HEK293 (cell line): Measurements from ENCODE around the gene ENTREP3.
A peak's percentile ranks its signal among the peaks of the same experiment; 100 is the strongest.

Source experiments
- EGR2 ChIP-seq: fragments of 450-650 bp; formaldehyde crosslinking; IDR thresholded peaks from 2 replicates; pipeline ENCODE4 v1.5.1; 2016; ENCODE audit warnings: low read depth, missing biosample characterization, missing genetic modification characterization
- FEZF1 ChIP-seq: fragments of 450-650 bp; formaldehyde crosslinking; IDR thresholded peaks from 2 replicates; pipeline ENCODE4 v1.5.1; 2016; ENCODE audit warnings: missing biosample characterization, missing genetic modification characterization
- GLI2 ChIP-seq: fragments of 450-650 bp; formaldehyde crosslinking; IDR thresholded peaks from 2 replicates; pipeline ENCODE4; 2017; ENCODE audit warnings: missing biosample characterization, missing genetic modification characterization, low read depth, borderline replicate concordance
- IKZF3 ChIP-seq: fragments of 450-650 bp; IDR thresholded peaks from 2 replicates; pipeline ENCODE4 v1.5.0; 2018; ENCODE audit warnings: missing biosample characterization, mild to moderate bottlenecking, missing genetic modification characterization, moderate library complexity
- SETDB1 ChIP-seq: IDR thresholded peaks from one replicate; pipeline ENCODE4 v1.6.1; 2017; ENCODE audit warnings: mild to moderate bottlenecking, low read length, moderate library complexity, mixed read lengths; ENCODE audit not compliant: insufficient read length
- SP2 ChIP-seq: fragments of 450-650 bp; formaldehyde crosslinking; IDR thresholded peaks from 2 replicates; pipeline ENCODE4 v1.5.1; 2016; ENCODE audit warnings: missing biosample characterization, missing genetic modification characterization
- ZFP41 ChIP-seq: fragments of 450-650 bp; formaldehyde crosslinking; IDR thresholded peaks from 2 replicates; pipeline ENCODE4 v1.5.1; 2016; ENCODE audit warnings: missing biosample characterization, missing genetic modification characterization, borderline replicate concordance
- ZNF121 ChIP-seq: fragments of 450-650 bp; formaldehyde crosslinking; IDR thresholded peaks from 2 replicates; pipeline ENCODE4 v1.5.1; 2016; ENCODE audit warnings: missing biosample characterization, missing genetic modification characterization
- ZNF140 ChIP-seq: fragments of 450-650 bp; formaldehyde crosslinking; IDR thresholded peaks from 2 replicates; pipeline ENCODE4 v1.5.1; 2016; ENCODE audit warnings: missing biosample characterization, missing genetic modification characterization
- ZNF16 ChIP-seq: fragments of 450-650 bp; formaldehyde crosslinking; IDR thresholded peaks from 2 replicates; pipeline ENCODE4 v1.5.1; 2016; ENCODE audit warnings: low read depth, missing biosample characterization, missing genetic modification characterization
- ZNF169 ChIP-seq: fragments of 450-650 bp; formaldehyde crosslinking; IDR thresholded peaks from 2 replicates; pipeline ENCODE4 v1.5.1; 2016; ENCODE audit warnings: missing biosample characterization, missing genetic modification characterization
- ZNF184 ChIP-seq: fragments of 450-650 bp; IDR thresholded peaks from 2 replicates; pipeline ENCODE4 v1.5.1; 2018; ENCODE audit warnings: missing biosample characterization, mild to moderate bottlenecking, missing genetic modification characterization
- ZNF221 ChIP-seq: fragments of 450-650 bp; formaldehyde crosslinking; IDR thresholded peaks from 2 replicates; pipeline ENCODE4 v1.5.1; 2017; ENCODE audit warnings: missing biosample characterization, missing genetic modification characterization, borderline replicate concordance
- ZNF311 ChIP-seq: fragments of 450-650 bp; formaldehyde crosslinking; IDR thresholded peaks from 2 replicates; pipeline ENCODE4 v1.5.1; 2017; ENCODE audit warnings: missing biosample characterization, missing genetic modification characterization, borderline replicate concordance
- ZNF366 ChIP-seq: fragments of 450-650 bp; formaldehyde crosslinking; conservative IDR thresholded peaks from 2 replicates; pipeline ENCODE4 v1.5.1; 2016; ENCODE audit warnings: missing biosample characterization, missing genetic modification characterization
- ZNF37A ChIP-seq: fragments of 450-650 bp; IDR thresholded peaks from 2 replicates; pipeline ENCODE4 v1.5.1; 2018; ENCODE audit warnings: missing biosample characterization, missing genetic modification characterization
- ZNF423 ChIP-seq: fragments of 450-650 bp; formaldehyde crosslinking; IDR thresholded peaks from 2 replicates; pipeline ENCODE4 v1.5.1; 2016; ENCODE audit warnings: missing biosample characterization, missing genetic modification characterization
- ZNF560 ChIP-seq: fragments of 450-650 bp; formaldehyde crosslinking; IDR thresholded peaks from 2 replicates; pipeline ENCODE4 v1.5.1; 2017; ENCODE audit warnings: missing biosample characterization, missing genetic modification characterization, borderline replicate concordance
- ZNF76 ChIP-seq: fragments of 450-650 bp; formaldehyde crosslinking; IDR thresholded peaks from 2 replicates; pipeline ENCODE4; 2016; ENCODE audit warnings: low read depth, missing biosample characterization, missing genetic modification characterization, borderline replicate concordance
- ZNF792 ChIP-seq: fragments of 450-650 bp; formaldehyde crosslinking; IDR thresholded peaks from 2 replicates; pipeline ENCODE4 v1.5.1; 2016; ENCODE audit warnings: missing biosample characterization, missing genetic modification characterization
- ZNF830 ChIP-seq: fragments of 450-650 bp; IDR thresholded peaks from 2 replicates; pipeline ENCODE4 v1.5.0; 2018; ENCODE audit warnings: missing biosample characterization, missing genetic modification characterization, low read depth, mild to moderate bottlenecking, moderate library complexity
- TF ChIP-seq, protein P1 (sequence below): fragments of 450-650 bp; formaldehyde crosslinking; IDR thresholded peaks from 2 replicates; pipeline ENCODE4 v1.5.1; 2017; ENCODE audit warnings: missing biosample characterization, missing genetic modification characterization
- TF ChIP-seq, protein P2 (sequence below): fragments of 450-650 bp; formaldehyde crosslinking; optimal IDR thresholded peaks from 2 replicates; pipeline ENCODE3; 2016; ENCODE audit warnings: missing biosample characterization, mild to moderate bottlenecking, missing genetic modification characterization
- TF ChIP-seq, protein P3 (sequence below): fragments of 450-650 bp; formaldehyde crosslinking; IDR thresholded peaks from 2 replicates; pipeline ENCODE4 v1.5.1; 2016; ENCODE audit warnings: missing biosample characterization, missing genetic modification characterization
- TF ChIP-seq, protein P4 (sequence below): fragments of 450-650 bp; formaldehyde crosslinking; IDR thresholded peaks from 2 replicates; pipeline ENCODE4 v1.5.1; 2017; ENCODE audit warnings: missing biosample characterization, missing genetic modification characterization
- TF ChIP-seq, protein P5 (sequence below): fragments of 450-650 bp; formaldehyde crosslinking; IDR thresholded peaks from 2 replicates; pipeline ENCODE4 v1.5.1; 2016; ENCODE audit warnings: missing biosample characterization, missing genetic modification characterization, low read depth
- TF ChIP-seq, protein P6 (sequence below): fragments of 450-650 bp; formaldehyde crosslinking; IDR thresholded peaks from 2 replicates; pipeline ENCODE4 v1.5.1; 2017; ENCODE audit warnings: missing biosample characterization, missing genetic modification characterization

Gene ENTREP3

DNA sequence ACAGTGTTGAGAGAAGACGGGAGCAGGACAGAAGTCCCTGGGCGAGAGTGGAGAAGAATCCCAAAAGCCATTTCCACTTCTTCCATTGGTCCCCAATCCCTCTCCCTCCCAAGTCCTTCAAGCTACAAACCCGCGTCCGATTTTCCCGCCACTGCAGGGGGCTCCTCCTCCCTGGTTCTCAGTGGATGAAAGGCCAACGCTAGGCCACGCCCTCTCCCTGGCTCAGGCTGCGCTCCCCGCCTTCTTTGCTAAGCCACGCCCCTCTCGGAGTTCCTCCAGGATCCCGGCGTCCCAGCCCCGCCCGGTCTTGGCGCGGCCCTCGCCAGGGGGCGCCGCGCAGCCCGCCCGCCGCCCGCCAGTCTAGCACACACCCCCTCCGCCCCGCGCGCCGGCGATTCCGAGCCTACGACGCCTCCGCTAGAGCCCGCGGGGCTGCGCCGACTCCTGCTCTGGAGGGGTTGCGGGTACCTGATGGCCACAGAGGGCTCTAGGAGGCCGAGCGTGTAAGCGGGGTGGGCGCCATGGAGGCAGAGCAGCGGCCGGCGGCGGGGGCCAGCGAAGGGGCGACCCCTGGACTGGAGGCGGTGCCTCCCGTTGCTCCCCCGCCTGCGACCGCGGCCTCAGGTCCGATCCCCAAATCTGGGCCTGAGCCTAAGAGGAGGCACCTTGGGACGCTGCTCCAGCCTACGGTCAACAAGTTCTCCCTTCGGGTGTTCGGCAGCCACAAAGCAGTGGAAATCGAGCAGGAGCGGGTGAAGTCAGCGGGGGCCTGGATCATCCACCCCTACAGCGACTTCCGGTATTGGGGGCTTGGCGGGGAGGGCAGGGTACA lies 22.0 kb upstream of the ENTREP3 start, which contains the start of gene HCN3 (continued):
- TF ChIP-seq EGR2 (tag by site-specific recombination), result peak; percentile 52
- TF ChIP-seq ZNF221 (tag by site-specific recombination), result no peak
- TF ChIP-seq ZNF366, result peak; percentile 63; the same call in 1 of the 2 replicates
- TF ChIP-seq, protein P1, sequence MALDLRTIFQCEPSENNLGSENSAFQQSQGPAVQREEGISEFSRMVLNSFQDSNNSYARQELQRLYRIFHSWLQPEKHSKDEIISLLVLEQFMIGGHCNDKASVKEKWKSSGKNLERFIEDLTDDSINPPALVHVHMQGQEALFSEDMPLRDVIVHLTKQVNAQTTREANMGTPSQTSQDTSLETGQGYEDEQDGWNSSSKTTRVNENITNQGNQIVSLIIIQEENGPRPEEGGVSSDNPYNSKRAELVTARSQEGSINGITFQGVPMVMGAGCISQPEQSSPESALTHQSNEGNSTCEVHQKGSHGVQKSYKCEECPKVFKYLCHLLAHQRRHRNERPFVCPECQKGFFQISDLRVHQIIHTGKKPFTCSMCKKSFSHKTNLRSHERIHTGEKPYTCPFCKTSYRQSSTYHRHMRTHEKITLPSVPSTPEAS, result no peak
- no peak for TF ChIP-seq ZFP41 (tag by site-specific recombination)
- TF ChIP-seq ZNF37A (tag by site-specific recombination), result peak; percentile 62; the same call in 1 of the 2 replicates
- TF ChIP-seq, protein P2, sequence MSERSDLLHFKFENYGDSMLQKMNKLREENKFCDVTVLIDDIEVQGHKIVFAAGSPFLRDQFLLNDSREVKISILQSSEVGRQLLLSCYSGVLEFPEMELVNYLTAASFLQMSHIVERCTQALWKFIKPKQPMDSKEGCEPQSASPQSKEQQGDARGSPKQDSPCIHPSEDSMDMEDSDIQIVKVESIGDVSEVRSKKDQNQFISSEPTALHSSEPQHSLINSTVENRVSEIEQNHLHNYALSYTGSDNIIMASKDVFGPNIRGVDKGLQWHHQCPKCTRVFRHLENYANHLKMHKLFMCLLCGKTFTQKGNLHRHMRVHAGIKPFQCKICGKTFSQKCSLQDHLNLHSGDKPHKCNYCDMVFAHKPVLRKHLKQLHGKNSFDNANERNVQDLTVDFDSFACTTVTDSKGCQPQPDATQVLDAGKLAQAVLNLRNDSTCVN (tag by site-specific recombination), result peak; percentile 88
- no peak for TF ChIP-seq ZNF16 (tag by site-specific recombination)
- no peak for TF ChIP-seq FEZF1 (tag by site-specific recombination)
- TF ChIP-seq, protein P3, sequence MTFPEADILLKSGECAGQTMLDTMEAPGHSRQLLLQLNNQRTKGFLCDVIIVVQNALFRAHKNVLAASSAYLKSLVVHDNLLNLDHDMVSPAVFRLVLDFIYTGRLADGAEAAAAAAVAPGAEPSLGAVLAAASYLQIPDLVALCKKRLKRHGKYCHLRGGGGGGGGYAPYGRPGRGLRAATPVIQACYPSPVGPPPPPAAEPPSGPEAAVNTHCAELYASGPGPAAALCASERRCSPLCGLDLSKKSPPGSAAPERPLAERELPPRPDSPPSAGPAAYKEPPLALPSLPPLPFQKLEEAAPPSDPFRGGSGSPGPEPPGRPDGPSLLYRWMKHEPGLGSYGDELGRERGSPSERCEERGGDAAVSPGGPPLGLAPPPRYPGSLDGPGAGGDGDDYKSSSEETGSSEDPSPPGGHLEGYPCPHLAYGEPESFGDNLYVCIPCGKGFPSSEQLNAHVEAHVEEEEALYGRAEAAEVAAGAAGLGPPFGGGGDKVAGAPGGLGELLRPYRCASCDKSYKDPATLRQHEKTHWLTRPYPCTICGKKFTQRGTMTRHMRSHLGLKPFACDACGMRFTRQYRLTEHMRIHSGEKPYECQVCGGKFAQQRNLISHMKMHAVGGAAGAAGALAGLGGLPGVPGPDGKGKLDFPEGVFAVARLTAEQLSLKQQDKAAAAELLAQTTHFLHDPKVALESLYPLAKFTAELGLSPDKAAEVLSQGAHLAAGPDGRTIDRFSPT (tag by site-specific recombination), result no peak
- peak; percentile 82 for TF ChIP-seq SP2 (tag by site-specific recombination)
- TF ChIP-seq ZNF184 (tag by site-specific recombination), result 0 out of 2 replicates have a peak, but pooled peaks have one; percentile 21
- TF ChIP-seq, protein P4, sequence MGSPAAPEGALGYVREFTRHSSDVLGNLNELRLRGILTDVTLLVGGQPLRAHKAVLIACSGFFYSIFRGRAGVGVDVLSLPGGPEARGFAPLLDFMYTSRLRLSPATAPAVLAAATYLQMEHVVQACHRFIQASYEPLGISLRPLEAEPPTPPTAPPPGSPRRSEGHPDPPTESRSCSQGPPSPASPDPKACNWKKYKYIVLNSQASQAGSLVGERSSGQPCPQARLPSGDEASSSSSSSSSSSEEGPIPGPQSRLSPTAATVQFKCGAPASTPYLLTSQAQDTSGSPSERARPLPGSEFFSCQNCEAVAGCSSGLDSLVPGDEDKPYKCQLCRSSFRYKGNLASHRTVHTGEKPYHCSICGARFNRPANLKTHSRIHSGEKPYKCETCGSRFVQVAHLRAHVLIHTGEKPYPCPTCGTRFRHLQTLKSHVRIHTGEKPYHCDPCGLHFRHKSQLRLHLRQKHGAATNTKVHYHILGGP (tag by site-specific recombination), result no peak
- no peak for TF ChIP-seq GLI2 (tag by site-specific recombination)
- no peak for TF ChIP-seq ZNF792 (tag by site-specific recombination)
- TF ChIP-seq IKZF3 (tag by site-specific recombination), result peak; percentile 86
- TF ChIP-seq ZNF311, result no peak
- TF ChIP-seq, protein P5, sequence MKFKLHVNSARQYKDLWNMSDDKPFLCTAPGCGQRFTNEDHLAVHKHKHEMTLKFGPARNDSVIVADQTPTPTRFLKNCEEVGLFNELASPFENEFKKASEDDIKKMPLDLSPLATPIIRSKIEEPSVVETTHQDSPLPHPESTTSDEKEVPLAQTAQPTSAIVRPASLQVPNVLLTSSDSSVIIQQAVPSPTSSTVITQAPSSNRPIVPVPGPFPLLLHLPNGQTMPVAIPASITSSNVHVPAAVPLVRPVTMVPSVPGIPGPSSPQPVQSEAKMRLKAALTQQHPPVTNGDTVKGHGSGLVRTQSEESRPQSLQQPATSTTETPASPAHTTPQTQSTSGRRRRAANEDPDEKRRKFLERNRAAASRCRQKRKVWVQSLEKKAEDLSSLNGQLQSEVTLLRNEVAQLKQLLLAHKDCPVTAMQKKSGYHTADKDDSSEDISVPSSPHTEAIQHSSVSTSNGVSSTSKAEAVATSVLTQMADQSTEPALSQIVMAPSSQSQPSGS (tag by site-specific recombination), result no peak
- no peak for TF ChIP-seq ZNF830 (tag by site-specific recombination)
- no peak for TF ChIP-seq SETDB1
- no peak for TF ChIP-seq ZNF560
- no peak for TF ChIP-seq ZNF169 (tag by site-specific recombination)
- no peak for TF ChIP-seq ZNF423 (tag by site-specific recombination)
- TF ChIP-seq ZNF121 (tag by site-specific recombination), result no peak
- no peak for TF ChIP-seq ZNF76 (tag by site-specific recombination)
- no peak for TF ChIP-seq ZNF140 (tag by site-specific recombination)
- TF ChIP-seq, protein P6, sequence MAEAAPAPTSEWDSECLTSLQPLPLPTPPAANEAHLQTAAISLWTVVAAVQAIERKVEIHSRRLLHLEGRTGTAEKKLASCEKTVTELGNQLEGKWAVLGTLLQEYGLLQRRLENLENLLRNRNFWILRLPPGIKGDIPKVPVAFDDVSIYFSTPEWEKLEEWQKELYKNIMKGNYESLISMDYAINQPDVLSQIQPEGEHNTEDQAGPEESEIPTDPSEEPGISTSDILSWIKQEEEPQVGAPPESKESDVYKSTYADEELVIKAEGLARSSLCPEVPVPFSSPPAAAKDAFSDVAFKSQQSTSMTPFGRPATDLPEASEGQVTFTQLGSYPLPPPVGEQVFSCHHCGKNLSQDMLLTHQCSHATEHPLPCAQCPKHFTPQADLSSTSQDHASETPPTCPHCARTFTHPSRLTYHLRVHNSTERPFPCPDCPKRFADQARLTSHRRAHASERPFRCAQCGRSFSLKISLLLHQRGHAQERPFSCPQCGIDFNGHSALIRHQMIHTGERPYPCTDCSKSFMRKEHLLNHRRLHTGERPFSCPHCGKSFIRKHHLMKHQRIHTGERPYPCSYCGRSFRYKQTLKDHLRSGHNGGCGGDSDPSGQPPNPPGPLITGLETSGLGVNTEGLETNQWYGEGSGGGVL (tag by site-specific recombination), result peak; percentile 34; the same call in 1 of the 2 replicates
